ENCODE measurements around the gene RTKN.

DNA sequence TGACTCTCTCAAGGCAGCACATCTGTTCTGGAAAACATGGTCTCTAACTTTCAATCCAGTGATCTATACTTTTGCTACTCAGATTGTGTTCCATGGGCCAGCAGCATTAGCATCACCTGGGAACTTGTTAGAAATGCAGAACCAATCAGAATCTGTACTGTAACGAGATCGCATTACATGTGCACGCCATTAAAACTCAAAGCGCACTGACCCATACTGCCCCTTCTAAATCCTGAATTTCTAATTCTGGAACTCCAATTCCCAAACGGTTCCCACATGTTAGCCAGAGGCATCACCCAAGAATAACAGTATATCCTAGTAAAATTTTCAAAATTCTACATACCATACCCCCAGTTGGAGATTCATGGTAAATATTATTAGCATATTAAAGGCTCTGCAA is 51.1 kb downstream of the RTKN start:
- TF ChIP-seq RNF2 (IDR thresholded peaks at IDR 0.05) (no peak), KLF16 (IDR thresholded peaks at IDR 0.05) (no peak), SREBF2 (CRISPR knock-in tag; IDR thresholded peaks at IDR 0.05) (no peak), PPARD (CRISPR knock-in tag; IDR thresholded peaks at IDR 0.05) (no peak)
- TF ChIP-seq, protein P1, sequence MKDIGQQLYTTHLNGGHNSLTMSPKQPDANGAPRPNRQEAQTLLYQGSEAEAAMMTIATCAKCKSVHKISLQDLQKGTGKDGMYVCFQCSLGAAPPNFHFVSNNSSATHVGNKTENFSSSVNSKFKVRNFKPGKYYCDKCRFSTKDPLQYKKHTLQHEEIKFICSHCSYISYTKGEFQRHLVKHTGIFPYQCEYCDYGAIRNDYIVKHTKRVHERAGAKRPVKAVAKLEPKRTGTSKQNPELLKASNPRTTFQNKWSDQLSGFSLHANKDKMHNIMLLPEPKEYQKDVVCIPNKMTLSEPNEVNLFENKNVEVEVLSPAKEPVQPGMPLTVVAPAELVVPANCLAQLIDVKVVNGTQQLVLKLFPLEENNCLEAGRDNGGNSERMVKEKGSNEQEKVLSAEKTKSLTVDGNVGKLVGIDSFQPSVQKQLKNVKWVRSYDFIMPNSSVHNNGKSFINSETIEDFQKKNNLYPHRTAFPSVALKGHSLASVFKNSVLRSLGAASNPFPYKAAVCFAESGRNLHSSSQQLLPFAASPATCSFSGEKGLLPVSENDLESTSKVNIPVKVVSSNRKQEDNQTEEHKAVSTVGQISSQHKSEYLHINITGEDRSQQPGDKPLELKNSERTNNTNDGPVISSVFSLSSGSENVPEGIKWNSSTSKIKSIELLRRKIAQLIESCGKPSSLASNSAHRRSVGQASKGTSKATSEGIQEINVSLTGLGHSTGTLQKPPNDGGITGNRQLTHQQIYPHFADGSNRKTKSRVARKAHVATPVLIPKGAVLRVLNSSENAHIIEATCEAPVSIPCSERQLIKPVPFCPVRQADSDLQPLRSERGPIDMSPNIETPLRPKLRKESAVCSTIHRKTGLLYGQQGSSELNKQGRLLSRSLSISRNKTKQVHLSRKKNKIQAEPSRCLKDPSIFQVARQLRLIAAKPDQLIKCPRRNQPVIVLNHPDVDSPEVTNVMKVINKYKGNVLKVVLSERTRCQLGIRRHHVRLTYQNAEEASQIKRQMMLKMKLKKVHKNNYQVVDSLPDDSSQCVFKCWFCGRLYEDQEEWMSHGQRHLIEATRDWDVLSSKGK (CRISPR knock-in tag; IDR thresholded peaks at IDR 0.05), result no peak

All from K562 (cell line).